CD4-positive, alpha-beta T cell treated with Interleukin-15 for 4 hours (primary cell): ENCODE measurements around the gene ALK.

ENCODE experiments used
- DNase-seq: peaks from one replicate; pipeline ENCODE4 v3.0.0-alpha.2; 2020; ENCODE audit warnings: low spot score

Gene ALK

DNA sequence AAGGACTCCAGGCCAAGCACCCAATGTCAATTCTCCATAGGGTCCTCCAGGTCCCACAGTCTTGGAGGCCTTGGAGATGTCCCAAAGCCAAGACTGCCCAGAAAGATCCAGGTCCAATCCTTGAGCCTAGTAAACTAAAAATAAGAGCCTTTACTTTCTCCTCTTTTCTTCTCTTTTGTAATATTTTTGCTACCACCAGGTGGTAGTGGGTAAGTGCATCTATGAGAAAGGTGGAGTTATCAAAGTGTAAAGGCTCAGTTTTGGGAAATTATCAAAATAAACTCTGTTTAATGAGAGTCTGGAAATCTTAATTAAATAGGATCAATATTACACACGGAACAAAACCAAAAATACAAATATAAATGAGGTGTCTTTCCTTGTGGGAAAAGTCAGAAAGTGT, 276.4 kb downstream of the ALK start:
- no peak for DNase-seq

DNA sequence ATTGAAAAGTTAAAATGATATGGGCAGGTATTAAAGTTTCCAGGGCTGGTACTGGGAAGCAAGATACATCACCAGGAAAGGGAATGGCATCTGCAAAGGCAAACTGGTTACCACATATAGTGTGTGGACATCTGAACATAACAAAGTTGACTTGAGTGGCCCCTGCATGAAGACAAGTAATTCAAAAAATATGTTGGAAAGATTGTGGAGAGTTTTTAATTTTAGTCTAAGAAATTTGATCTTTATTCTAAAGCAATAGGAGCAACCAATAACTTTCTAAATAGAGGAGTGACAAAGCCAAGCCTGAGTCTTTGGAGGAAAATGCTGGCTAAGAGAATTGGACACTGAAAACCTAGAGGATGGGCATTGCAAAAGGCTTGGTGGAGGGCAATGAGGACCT, 278.2 kb downstream of the ALK start:
- no peak for DNase-seq

DNA sequence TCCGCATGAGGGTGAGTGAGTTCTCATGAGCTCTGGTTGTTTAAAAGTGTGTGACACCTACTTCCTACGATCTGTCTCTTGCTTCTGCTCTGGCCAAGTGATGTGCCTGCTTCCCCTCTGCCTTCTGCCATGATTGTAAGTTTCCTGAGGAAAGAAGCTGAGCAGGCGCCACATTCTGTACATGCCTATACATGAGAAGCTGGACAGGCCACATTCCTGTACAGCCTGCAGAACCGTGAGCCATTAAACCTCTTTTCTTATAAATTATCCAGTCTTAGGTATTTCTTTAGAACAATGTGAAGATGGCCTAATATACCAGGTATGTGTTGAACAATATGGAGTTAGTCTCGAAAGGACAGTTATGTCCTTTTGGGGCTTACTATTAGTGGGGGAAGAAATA, 281.0 kb downstream of the ALK start:
- no peak for DNase-seq

DNA sequence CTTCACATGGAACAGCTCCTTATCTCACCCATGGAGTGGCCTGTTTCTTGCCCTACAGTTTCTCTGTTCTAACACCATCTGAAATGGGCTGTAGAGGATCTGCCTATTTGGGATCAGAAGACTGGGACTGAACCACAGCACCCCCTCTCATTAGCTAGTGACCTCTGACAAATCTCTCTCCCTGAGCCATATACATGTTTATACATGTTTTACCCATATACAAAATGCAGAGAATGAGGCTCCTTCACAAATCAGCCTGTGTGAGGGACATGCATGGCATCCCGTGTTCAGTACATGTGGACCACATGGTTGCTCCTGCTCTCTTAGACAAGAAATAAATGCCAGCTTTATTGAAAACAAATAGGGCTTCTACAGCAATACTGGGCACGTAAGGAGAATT, 282.7 kb downstream of the ALK start:
- DNase-seq, result no peak

DNA sequence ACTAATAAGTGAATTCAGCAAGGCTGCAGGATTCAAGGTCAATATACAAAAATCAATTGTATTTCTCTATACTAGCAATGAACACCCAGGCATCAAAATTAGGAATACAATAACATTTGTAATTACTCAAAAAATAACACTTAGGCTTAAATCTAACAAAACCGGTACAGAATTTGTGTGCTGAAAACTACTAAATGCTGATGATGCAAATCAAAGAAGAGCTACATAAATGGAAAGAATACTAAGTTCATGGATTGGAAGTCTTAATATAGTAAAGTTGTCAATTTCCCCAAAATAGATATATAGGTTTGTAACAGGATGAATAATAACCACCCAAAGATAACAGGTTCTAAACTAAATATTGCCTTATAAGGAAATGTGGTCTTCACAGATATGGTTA, 286.5 kb downstream of the ALK start:
- no peak for DNase-seq

DNA sequence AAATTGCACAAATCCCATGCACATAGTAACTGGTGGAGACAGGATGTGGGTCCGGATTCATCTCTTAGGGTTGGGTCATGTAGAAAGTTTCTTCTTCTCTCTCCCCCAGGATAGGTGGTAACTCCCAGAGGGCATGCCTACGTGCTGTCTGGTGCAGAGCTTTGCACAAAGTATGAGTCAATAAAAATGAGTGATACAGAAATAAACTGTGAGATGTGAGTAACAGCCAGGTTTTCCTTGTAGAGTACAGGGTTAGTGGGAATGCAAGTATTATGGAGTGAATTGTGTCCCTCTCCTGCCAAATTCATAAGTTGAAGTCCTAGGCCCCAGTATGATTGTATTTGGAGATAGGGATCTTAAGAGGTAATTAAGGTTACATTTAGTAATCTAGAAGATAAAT, 289.4 kb downstream of the ALK start:
- DNase-seq, result no peak

DNA sequence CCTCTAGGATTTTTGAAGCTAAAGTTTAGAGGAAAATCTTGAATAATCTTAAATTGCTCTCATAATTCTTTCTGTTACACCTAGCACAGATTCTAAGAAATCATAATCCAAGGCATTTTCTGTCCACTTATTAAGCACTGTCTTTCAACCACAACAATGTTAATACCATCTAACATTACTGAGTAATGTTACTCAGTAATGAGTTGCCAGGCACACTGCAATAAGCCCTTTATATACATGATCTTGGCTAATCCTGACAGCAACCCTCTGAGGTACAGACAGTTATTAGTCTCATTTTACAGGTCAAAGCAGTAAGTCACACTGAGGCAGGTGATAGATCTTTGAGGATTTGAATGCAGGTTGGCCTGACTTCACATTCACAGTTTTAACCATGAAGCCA, 291.9 kb downstream of the ALK start:
- DNase-seq, result no peak

DNA sequence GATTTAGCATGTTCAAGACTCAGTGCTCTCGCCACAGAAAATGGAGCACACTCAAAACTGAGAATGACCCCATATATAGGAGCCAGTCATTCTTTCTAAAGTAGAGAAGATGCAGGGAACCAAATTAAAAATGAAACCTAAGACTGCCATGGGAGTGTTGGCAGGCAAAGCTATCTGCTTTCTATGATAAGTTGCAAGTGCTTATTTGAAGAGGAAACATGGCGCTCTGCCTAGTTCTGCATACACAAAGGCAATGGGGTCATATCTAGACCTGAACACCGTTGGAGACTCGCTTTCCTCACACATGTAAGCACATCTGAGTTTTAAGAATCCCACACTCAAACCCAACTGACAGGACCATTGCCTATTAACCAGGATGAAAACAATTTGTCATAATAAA, 292.5 kb downstream of the ALK start:
- DNase-seq, result no peak

DNA sequence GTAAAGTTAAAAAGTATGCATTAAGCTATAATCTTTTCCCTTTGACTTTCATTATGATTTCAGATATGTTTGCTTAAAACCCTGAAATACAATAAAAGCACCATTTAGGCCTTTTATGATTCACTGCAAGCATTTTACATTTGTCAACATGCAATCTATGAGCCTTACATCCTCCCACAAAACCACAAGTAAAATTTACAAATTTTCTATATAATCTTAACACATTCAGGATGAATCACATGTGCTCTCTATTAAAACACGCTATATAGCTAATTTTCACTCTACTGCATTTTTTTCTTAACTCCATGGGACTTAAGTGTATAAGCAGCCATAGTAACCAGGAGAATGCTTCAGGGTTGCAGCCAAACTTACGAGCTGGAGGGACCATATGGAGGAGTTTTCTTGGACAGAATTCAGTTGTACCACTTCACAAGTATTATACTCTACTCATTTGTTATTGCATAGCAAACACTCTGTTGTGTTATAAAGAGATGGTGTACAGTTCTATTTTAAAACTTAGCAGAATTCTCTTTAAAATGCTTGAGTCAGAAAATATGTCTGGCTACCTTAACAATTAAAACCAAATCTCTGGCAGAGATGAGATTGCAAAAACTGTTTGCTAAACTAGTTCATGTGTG, 293.2 kb downstream of the ALK start:
- no peak for DNase-seq

DNA sequence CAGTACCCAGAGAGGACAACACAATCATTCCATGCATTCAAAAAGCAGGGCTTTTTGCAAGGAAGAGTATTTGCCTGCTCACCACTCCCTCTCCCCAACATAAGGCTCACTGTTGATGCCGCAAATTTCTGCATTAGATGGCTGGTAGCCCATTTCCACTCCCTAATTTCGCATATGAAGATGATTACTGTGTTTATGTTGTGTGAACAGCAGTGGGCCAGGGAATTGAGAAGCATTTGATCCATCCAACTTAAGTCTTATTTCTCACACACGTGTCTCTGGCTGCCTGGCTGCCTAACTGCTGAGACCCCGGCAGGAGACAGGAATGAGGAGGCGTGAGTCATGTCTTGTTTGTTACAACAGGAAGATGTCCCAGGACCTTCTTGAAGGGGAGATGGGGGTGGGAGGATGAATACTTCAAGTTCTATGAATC, 294.1 kb downstream of the ALK start:
- no peak for DNase-seq

DNA sequence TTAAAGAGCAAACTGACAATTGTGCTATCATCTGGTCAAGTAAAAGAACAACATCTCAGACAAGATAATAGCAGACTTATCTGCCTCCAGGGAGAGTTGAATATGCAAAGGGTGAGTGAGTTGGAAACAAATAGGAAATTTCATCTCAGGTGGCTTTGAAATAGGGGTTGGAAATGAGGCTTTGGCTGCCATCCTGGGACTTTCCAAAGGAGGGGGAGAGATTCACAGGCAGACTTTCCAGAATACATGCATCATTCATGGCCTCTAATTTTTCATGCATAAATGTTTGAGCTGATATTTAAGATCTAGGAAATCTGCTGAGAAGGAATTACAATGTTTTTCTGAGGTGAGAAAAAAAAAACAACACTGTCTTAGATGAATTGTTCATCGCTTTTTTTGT, 300.5 kb downstream of the ALK start:
- no peak for DNase-seq

DNA sequence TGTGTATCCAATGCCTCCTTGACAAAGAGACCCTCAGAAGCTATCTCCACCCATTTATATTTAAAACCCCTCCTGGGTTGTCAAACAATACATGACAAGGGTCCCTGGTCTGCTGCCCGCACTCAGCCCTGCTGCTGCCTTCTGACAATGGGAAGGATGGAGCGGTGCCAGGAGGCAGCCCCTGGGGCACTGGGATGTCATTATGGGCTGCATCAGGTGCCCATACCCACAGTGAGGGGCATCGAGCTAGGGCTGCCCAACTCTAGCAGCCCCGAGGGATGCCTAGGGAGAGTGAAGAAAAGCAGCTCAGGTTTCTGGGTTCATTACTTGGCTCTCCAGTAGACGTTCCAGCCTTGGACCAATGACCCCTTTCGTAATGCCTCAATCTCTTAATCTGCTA, 301.7 kb downstream of the ALK start:
- no peak for DNase-seq

DNA sequence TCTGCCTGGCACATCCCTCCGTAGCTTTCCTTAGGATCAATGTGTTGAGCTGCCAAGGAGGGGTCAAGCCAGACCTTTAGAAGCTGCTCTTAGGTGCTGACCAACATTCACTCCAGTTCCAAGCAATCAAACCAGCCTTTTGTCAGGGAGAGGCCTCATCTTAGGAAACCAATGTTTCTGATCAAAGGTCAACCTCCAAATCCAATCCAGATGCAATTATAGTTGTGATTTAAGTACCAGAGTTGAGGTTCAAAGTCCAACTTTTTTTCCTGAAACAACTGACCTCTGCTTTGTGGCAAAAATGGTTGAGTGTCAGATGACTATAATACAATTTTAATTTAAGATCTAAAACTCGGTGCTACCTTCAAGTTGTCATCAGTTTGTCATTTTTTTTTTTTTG, 303.4 kb downstream of the ALK start:
- DNase-seq, result no peak

DNA sequence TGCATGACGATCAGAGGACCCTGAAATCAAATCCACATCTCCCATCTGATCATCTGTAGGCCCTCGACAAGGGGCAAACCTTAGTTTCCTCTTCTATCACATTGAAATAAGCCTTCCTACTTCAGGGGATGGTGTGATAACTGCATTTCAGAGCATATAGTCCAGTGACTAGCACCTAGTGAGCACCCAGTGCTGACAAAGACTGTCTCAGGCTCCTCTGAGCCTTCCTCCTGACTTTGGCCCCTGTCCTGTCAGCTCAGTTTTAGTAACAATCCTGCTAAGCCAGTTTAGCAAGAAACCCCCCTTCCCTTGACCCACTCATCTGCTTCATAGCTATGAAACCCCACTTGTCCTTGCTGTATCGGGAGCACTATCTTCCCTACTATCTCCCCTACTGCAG, 304.0 kb downstream of the ALK start:
- no peak for DNase-seq

DNA sequence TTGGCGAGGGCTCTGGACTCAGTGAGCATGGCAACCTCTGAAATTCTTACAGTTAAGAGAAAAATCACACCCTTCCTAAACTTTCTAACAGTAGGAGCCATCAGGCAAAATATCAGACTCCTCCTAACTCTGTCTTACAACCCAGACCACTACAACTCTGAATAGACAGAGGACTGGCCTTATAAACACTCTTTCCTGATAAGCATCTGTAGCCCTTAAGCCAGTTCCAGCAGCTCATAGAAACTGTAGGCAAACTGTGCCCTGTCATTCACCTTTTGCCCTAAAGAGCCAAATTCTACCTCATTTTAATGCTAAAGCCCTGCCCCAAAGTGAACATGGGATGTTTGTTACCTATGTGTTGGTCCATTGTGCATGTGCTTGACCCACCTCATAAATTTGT, 304.8 kb downstream of the ALK start:
- no peak for DNase-seq

DNA sequence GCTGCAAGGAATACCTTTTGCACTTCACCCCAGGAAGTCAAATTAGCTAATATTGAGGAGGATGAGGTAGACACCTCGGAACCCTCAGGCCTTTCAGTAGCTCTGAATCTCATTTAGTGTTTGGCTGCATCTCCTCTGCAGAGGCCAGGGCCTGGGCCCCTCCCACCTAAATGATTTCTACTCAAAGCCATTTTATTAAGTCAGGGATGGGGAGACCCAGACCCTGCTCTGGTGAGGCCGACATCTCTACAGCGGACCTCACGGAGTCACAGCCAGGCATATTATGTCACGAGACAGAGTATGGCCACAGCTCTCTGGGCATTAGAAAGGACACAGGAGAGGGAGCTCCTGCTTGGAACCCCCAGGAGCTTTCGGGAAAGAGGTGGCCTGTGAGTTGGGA, 305.5 kb downstream of the ALK start:
- no peak for DNase-seq

DNA sequence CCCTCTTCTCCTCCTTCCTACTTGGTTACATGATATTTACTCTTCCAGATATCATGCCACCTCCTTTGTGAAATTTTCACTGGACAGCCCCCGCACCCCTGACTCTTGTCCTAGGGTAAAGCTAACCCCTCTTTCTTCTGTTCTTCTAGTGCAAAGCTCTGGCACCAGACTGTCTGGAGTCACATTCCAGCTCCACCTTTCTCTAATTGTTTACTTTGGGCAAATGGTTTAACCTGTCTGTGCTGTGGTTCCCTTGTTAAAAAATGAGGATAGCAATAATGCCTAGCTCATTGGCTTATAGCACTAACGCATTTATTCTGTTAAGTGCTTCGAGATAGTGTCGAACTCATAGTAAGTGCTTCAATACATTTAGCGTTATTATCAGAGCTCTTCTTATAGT, 306.2 kb downstream of the ALK start:
- no peak for DNase-seq

DNA sequence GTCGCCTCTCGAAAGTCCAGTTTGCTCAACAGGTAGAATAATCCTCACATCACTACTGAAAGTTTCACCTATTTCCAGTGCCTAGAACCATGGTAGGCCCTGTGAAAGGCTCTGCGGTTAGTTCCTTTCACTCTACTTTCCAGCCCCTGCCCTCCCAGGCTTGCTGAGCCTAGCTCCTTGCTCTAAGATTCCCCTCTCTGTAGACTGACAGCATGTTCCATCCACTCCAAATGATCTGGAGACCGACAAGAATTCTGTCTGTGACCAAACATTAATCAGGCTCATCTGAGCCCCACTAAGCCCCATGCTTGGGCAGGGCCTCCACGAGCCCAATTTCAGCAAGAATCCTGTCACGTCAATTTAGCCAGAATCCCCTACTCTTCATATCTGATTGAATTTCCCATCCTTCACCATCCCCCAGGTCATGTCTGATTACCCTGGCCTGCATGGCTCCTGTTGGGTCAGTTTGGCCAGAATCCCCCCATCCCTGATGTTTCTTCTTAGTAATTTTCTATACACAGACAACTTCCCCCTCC, 307.0 kb downstream of the ALK start:
- DNase-seq, result no peak

DNA sequence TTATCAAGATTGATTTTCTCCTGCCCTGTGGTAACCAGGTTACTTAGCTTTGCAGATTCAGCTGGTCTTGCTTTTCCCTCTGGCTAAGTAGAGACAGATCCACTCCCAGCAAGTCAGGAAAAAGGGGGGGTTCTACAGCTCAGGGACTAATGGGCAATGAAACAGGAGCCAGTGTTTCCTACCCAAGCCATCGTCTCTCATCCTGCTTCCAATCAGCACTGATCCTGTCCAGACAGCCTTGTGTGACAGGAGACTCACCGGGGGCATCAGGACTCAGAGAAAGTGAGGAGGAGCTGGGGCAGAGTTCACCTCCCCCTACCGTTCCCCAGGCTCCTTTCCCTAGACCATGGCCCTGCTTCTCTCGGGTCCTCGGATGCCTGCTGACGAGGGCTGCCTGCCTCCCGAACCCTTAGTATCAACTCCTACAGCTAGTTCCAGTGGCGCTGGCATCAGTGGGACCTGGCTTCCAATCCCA, 307.6 kb downstream of the ALK start:
- DNase-seq, result no peak

DNA sequence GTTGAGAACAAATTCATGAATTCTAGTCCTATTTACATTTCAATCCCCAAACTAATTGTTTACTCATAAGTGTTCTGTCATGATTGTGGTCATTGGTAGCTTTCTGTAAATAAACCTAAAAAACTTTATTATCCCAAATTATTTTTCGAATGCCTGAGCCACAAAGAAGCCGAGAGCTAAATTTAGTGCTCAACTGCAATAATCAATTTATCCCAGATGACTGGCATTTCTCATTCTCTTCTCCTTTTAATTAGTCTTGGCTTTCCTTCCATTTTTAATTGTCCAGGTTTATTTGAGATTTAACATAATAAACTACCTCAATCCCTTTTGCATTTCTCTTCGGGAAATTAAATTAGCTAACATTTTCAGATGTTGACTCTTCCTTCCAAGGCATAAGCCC, 308.3 kb downstream of the ALK start:
- DNase-seq, result no peak

DNA sequence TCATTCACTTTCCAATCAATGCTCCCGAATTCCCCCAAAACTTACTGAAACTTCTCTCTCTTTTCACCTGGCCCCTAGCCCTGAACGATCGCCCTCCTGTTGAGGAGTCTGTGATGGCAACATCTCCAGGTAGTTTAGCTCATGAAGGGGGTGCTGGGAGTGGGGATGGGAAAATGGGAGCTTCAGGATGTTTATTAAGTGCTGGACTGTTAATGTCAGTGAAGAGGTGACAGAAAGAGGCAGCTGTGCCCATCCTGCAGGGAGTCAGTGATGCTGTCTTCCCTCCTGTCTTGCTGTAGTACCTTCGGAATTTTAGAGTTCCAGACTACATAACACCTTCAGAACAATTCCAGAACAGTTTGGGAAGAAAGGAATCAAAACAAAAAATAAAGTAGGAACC, 308.8 kb downstream of the ALK start:
- no peak for DNase-seq

DNA sequence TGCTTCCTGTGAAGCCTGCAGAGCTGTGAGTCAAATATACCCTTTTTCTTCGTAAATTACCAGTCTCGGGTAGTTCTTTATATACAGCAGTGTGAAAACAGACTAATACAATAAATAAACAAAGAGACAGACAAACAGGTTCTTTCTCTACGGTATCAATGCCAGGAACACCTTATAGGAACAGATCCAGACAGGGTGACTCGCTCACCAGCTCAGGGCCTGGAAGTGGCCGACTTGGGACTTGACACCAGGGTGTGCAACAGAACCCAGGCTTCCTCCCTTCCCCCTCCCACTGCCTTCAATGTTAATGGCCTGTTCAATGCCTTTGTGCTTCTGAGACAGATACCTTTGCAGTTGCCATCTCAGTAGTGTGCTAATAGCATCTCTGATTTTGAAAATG, 309.5 kb downstream of the ALK start:
- no peak for DNase-seq

DNA sequence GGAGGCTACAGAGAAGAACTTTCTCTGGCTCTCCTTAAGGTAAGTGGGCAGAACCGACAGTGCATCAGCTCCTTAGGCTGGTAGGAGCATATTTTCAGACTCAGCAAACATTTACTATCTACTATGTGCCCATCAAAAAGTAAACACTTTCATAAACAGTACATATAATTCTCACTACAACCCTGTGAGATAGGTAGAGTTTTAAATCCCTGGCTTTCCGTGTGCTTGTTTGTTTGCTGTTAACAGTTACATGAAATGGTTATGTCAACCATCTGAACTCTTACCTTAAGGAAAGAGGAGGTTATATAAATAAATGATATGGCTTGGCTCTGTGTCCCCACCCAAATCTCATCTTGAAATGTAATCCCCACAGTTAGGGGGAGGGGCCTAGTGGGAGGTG, 310.1 kb downstream of the ALK start:
- DNase-seq, result no peak

DNA sequence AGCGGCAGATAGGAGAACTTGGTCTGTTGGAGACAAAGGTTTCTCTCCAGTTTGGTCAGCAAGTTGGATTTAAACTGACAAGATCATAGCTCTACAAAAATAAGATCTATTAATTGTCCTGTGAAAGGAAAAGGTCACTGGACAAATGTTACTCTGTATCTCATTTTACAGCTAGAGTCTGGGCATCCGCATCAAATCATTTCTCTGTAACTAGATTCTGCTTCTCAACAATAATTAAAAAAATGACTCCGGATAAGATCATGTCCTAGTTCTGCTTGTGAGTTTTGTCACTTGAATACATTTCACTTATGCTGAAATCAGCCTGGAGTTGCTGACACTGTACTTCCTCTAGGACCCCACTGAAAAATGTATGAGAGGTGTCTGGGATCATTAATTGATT, 310.8 kb downstream of the ALK start:
- DNase-seq, result no peak

DNA sequence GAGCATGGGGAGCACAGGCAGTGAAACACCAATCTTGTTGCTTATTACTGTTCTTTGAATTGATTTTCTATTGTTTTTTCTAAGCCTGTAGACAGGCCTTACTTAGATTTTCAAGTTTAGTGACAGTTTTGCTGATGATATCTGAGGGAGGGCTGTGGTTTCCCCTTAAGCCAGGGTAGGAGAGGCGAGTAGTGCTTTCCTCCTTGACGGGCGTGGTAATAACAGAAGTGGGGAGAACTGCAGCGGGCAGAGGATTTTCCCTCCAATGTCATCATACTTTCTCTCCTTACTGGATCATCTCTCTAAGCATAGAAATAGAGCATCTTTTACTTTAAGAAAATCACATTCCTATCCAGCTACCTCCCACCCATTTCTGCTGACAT, 314.4 kb downstream of the ALK start:
- DNase-seq, result no peak
